HG02763 (cell line): Measurements from ENCODE around the gene IGFL2.
"Not testable (repeated sequence)": the region's sequence is repeated elsewhere in the genome, so short reads cannot be mapped to it uniquely, and the experiment has no call there.

ENCODE experiments used
- ATAC-seq: cut with Tn5 transposase; IDR thresholded peaks from one replicate; pipeline ENCODE4 v1.9.1; 2021; ENCODE audit warnings: mild to moderate bottlenecking, moderate library complexity; ENCODE audit not compliant: unreplicated experiment

The IGFL2 gene

GRCh38 chr19:46141421-46141820 lies 6.6 kb upstream of the IGFL2 start:
- no peak for ATAC-seq

- ATAC-seq = no peak
These were observed 5.7 kb upstream of the IGFL2 start for GRCh38 chr19:46142294-46142693.

GRCh38 chr19:46144756-46145155 lies 3.3 kb upstream of the IGFL2 start:
- ATAC-seq = no peak

- no peak for ATAC-seq
These were observed 785 bp upstream of the IGFL2 start for GRCh38 chr19:46147166-46147740.

- no peak for ATAC-seq
These were observed 2.6 kb downstream of the IGFL2 start for GRCh38 chr19:46150606-46151005.

- ATAC-seq = no peak
These were observed 7.2 kb downstream of the IGFL2 start for GRCh38 chr19:46155237-46155636.

- ATAC-seq = no peak
These were observed 11.6 kb downstream of the IGFL2 start for GRCh38 chr19:46159418-46160232.

- ATAC-seq = no peak
These were observed 12.3 kb downstream of the IGFL2 start for GRCh38 chr19:46160233-46160775.

GRCh38 chr19:46161642-46162257 lies 13.7 kb downstream of the IGFL2 start:
- ATAC-seq = not testable (repeated sequence)

GRCh38 chr19:46162731-46163130 lies 14.7 kb downstream of the IGFL2 start:
- ATAC-seq = no peak

- ATAC-seq = no peak
These were observed 25.9 kb downstream of the IGFL2 start for GRCh38 chr19:46173886-46174480.

GRCh38 chr19:46176116-46176860 lies 28.2 kb downstream of the IGFL2 start:
- ATAC-seq = no peak

GRCh38 chr19:46179076-46179759 lies 31.2 kb downstream of the IGFL2 start:
- ATAC-seq = no peak

- ATAC-seq = no peak
These were observed 32.8 kb downstream of the IGFL2 start for GRCh38 chr19:46180701-46181387.

- ATAC-seq = no peak
These were observed 33.3 kb downstream of the IGFL2 start for GRCh38 chr19:46181388-46181779.

GRCh38 chr19:46182476-46182875 lies 34.4 kb downstream of the IGFL2 start:
- no peak for ATAC-seq

GRCh38 chr19:46184775-46185710 lies 37.0 kb downstream of the IGFL2 start:
- not testable (repeated sequence) for ATAC-seq

- ATAC-seq = no peak
These were observed 38.2 kb downstream of the IGFL2 start for GRCh38 chr19:46186101-46186716.
